H1 (cell line): ENCODE measurements around the gene FBN3. TPM values are rescaled to one million over a fixed set of nuclear protein-coding genes. Genes with fewer than 3 reads are reported as not detected.

Source experiments
- BCL11A ChIP-seq, 2 experiments: IDR thresholded peaks; one replicate each; pipeline ENCODE4 v1.6.1; 2011; ENCODE audit warnings: low read depth in 2 of 2, low read length in 2 of 2, mild to moderate bottlenecking in 2 of 2
- KDM1A ChIP-seq: fragments of 200-600, 300-600 bp; sonication (generic); IDR thresholded peaks from 2 replicates; pipeline ENCODE4 v1.7.1; 2016; ENCODE audit warnings: mild to moderate bottlenecking, low read length, borderline replicate concordance
- polyA plus RNA-seq, 7 experiments: library from polyadenylated mRNA; depleted of rRNA in 3 of 7; stranded (reverse) in 5 of 7; unstranded in 2 of 7; fragments of >200 nt in 5 of 7; fragments of 200-250 nt in 2 of 7; gene quantifications; 1 replicate in 5 of 7; 2 replicates in 1 of 7; 4 replicates in 1 of 7; pipeline versions ENCODE4 v1.2.1 to v1.2.3, GENCODE V29; 2011 to 2013; ENCODE audit warnings: missing spikeins in 2 of 7, mixed read lengths in 2 of 7
- total RNA-seq: library from RNA; stranded (reverse); fragmentation: NEBNext Ultra II Directional; extraction: Animal tissue kit (Norgen Biotek cat#: 25700); gene quantifications from 2 replicates; pipeline ENCODE4 v1.2.1, GENCODE V29; 2021

FBN3 gene
- total and polyA plus RNA-seq, 2 of the 8 experiments (the other 6 are each of a cell fraction or from before 2014, with no cell fraction given), result 37.1 to 38.7 TPM

DNA sequence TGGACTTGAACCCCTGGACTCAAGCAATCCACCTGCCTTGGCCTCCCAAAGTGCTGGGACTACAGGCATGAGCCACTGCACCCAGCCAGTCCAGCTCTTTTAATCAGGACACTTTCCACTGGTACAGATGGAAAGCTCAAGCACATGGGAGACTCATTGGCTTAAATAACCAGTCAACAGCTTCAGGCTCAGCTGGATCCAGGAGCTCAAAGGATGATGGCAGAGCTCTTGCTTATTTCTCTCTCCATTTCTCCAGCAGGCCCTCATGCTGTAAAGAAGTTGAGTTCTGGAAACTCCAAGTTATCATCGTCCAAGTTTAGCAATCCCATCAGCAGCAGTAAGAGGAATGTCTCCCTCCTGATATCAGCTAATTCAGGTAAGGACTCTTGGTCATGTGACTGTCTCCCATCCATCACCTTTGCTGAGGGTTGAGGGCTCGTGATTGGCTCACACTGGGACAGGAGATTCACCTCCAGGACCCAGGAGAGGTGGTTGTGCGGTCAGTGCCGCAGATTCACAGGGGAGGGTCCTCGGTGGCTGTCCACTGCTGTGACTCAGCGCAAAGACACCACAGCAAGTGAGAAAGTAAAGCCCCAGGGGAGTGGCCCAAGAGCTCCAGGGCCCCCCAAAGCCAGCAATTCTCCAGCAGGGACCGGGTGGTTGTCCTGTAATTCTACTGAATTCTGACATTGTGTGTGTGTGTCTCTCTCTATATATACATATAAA, 91.7 kb downstream of the FBN3 start (continued):
- peak; percentile 25; the same call in 1 of the 2 replicates for TF ChIP-seq KDM1A
- TF ChIP-seq BCL11A (IDR thresholded peaks at IDR 0.05; ENCODE audit: low read depth in 2 of 2, low read length in 2 of 2), result no peak
